IPS-11a (cell line): ENCODE results near the gene AKAP12.
A peak's percentile ranks its signal among the peaks of the same experiment; 100 is the strongest.

Source experiments
- H3K4me3 ChIP-seq: one replicate; pipeline ENCODE4 v1.5.1; 2013; ENCODE audit warnings: low read depth, low read length, control low read depth

The AKAP12 gene

GRCh38 chr6:151232899-151233298 lies 6.9 kb upstream of the AKAP12 start:
- no peak overlapping the region for H3K4me3 ChIP-seq

GRCh38 chr6:151233731-151234130 lies 6.0 kb upstream of the AKAP12 start:
- H3K4me3 ChIP-seq = no peak overlapping the region

- no peak overlapping the region for H3K4me3 ChIP-seq
Measured at GRCh38 chr6:151236668-151237401, 2.9 kb upstream of the AKAP12 start.

- H3K4me3 ChIP-seq = peak overlapping the region; percentile 83
Measured at GRCh38 chr6:151240036-151240685, 394 bp downstream of the AKAP12 start.

GRCh38 chr6:151240791-151241642 lies 1.2 kb downstream of the AKAP12 start:
- H3K4me3 ChIP-seq = peak overlapping the region; percentile 83

- H3K4me3 ChIP-seq = peak overlapping the region; percentile 83
Measured at GRCh38 chr6:151241853-151242252, 2.1 kb downstream of the AKAP12 start.

GRCh38 chr6:151242420-151242861 lies 2.7 kb downstream of the AKAP12 start:
- H3K4me3 ChIP-seq = no peak overlapping the region

GRCh38 chr6:151243481-151243880 lies 3.7 kb downstream of the AKAP12 start:
- H3K4me3 ChIP-seq = no peak overlapping the region

- H3K4me3 ChIP-seq = no peak overlapping the region
Measured at GRCh38 chr6:151247490-151247889, 7.7 kb downstream of the AKAP12 start.

GRCh38 chr6:151248295-151248694 lies 8.5 kb downstream of the AKAP12 start:
- no peak overlapping the region for H3K4me3 ChIP-seq

GRCh38 chr6:151252634-151253033 lies 12.9 kb downstream of the AKAP12 start:
- H3K4me3 ChIP-seq = no peak overlapping the region

GRCh38 chr6:151254451-151255081 lies 14.8 kb downstream of the AKAP12 start:
- H3K4me3 ChIP-seq = no peak overlapping the region

- no peak overlapping the region for H3K4me3 ChIP-seq
Measured at GRCh38 chr6:151255811-151256210, 16.0 kb downstream of the AKAP12 start.

- H3K4me3 ChIP-seq = no peak overlapping the region
Measured at GRCh38 chr6:151257985-151258445, 18.2 kb downstream of the AKAP12 start.

GRCh38 chr6:151260205-151260604 lies 20.4 kb downstream of the AKAP12 start:
- H3K4me3 ChIP-seq = no peak overlapping the region

- no peak overlapping the region for H3K4me3 ChIP-seq
Measured at GRCh38 chr6:151263035-151263434, 23.3 kb downstream of the AKAP12 start.

- H3K4me3 ChIP-seq = no peak overlapping the region
Measured at GRCh38 chr6:151263967-151264366, 24.2 kb downstream of the AKAP12 start.

- H3K4me3 ChIP-seq = no peak overlapping the region
Measured at GRCh38 chr6:151265282-151265681, 25.5 kb downstream of the AKAP12 start.

GRCh38 chr6:151269321-151269995 lies 29.7 kb downstream of the AKAP12 start:
- H3K4me3 ChIP-seq = no peak overlapping the region

- H3K4me3 ChIP-seq = no peak overlapping the region
Measured at GRCh38 chr6:151275121-151275520, 35.4 kb downstream of the AKAP12 start.
